Activated CD8-positive, alpha-beta memory T cell treated with anti-CD3 and anti-CD28 coated beads for 4 hours (primary cell): ENCODE measurements around the gene ING3.
"Not testable (repeated sequence)": the region's sequence is repeated elsewhere in the genome, so short reads cannot be mapped to it uniquely, and the experiment has no call there.

Experiments used
- DNase-seq, 2 donors: peaks; one replicate each; pipeline ENCODE4 v3.0.0-alpha.2; 2020; ENCODE audit warnings: low read depth in 2 of 2

The ING3 gene

GRCh38 chr7:121002757-121003200, 52.2 kb downstream of the ING3 start:
- DNase-seq, result no peak

GRCh38 chr7:121003986-121004685, 53.6 kb downstream of the ING3 start:
- DNase-seq, result no peak

- DNase-seq, result not testable (repeated sequence)
Measured at GRCh38 chr7:121005058-121005457, 54.5 kb downstream of the ING3 start.

- DNase-seq, result no peak
Measured at GRCh38 chr7:121005996-121006584, 55.5 kb downstream of the ING3 start.

- DNase-seq, result no peak
Measured at GRCh38 chr7:121006711-121007315, 56.2 kb downstream of the ING3 start.

GRCh38 chr7:121008816-121009215, 58.2 kb downstream of the ING3 start:
- DNase-seq, result no peak

- no peak for DNase-seq
Measured at GRCh38 chr7:121011401-121011800, 60.8 kb downstream of the ING3 start.

- DNase-seq, result no peak
Measured at GRCh38 chr7:121012170-121012874, 61.7 kb downstream of the ING3 start.

- no peak for DNase-seq
Measured at GRCh38 chr7:121012919-121013318, 62.3 kb downstream of the ING3 start.

- DNase-seq, result no peak
Measured at GRCh38 chr7:121015560-121015959, 65.0 kb downstream of the ING3 start.

GRCh38 chr7:121016966-121017365, 66.4 kb downstream of the ING3 start:
- no peak for DNase-seq

- no peak for DNase-seq
Measured at GRCh38 chr7:121017586-121017985, 67.0 kb downstream of the ING3 start.

GRCh38 chr7:121019018-121019417, 68.4 kb downstream of the ING3 start:
- DNase-seq, result no peak

GRCh38 chr7:121020249-121020988, 69.8 kb downstream of the ING3 start:
- no peak for DNase-seq

- no peak for DNase-seq
Measured at GRCh38 chr7:121020989-121021969, 70.7 kb downstream of the ING3 start.

GRCh38 chr7:121023194-121023593, 72.6 kb downstream of the ING3 start:
- no peak for DNase-seq

GRCh38 chr7:121023683-121024511, 73.3 kb downstream of the ING3 start:
- no peak for DNase-seq

- no peak for DNase-seq
Measured at GRCh38 chr7:121024611-121025010, 74.0 kb downstream of the ING3 start.

- DNase-seq, result no peak
Measured at GRCh38 chr7:121026159-121026558, 75.6 kb downstream of the ING3 start.
